ENCODE data around the gene PIR.
A peak's percentile ranks its signal among the peaks of the same experiment; 100 is the strongest.

PIR gene

DNA sequence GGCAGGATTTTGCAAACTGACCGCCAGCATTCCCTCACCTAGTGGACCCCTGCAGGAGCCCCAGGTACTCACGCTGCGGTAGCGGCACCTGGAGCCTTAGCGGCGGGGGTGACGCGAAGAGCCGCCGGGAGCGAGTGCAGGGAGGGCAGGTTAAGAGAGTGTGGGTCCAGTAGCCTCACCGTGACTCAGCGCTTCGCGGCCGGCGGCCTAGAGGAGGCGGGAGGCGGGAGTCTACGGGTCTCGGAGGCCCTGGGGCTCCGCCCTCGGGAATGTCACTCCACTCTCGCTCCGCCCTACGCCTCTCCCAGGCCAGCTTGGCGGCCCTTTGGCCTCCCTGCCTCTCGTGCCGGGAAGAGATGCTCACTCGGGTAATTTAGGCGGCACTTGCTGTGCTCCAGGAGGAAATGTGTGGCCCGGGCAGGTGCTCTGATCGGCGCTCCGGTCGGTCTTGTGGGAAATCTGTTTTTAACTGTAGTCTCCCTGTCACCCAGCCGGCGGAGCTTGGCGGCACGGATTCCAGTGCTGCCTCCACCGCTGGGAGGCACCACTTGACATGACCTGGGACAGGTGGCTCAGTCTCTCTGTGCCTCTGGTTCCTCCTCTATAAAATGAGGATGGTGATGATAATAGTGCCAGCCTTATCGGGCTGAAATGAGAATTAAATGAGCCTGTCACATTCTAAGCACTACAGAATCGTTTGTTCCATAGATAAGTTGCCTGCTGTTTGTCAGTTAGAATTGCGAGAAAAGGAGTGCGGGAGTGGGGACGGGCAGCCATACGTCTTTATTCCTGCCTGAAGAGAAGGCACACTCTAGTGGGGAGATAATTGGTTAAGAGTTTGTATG is at the start of gene PIR:
Gene PIR, minus strand, starts transcription at position 216 of the 845 bp plus-strand sequence. CDS start 2,076 bp downstream, outside the sequence.
- DNase-seq (ENCODE audit: low read depth): peak; percentile 57

DNA sequence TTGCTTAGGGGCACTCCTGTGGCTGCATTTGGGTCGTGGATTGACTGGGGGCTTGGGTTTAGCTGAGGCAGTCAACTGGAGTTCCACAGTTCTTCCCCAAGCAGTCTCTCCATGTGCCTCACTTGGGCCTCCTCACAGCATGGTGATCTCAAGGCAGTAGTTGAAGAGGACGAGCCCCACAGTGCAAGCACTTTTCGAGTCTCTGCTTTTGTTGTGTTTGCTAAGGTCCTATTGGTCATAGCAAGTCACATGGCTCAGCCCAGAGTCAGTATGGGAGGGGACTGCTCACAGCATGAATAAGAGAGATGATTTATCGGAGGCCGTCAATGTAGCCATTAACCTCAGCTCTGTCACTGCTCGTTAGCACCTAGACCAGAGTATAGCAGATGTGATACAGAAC is 37.2 kb upstream of the PIR start:
- DNase-seq (ENCODE audit: low read depth): no peak

GRCh38 chrX:15529165-15529564 is 36.0 kb upstream of the PIR start:
- DNase-seq (ENCODE audit: low read depth): no peak

DNA sequence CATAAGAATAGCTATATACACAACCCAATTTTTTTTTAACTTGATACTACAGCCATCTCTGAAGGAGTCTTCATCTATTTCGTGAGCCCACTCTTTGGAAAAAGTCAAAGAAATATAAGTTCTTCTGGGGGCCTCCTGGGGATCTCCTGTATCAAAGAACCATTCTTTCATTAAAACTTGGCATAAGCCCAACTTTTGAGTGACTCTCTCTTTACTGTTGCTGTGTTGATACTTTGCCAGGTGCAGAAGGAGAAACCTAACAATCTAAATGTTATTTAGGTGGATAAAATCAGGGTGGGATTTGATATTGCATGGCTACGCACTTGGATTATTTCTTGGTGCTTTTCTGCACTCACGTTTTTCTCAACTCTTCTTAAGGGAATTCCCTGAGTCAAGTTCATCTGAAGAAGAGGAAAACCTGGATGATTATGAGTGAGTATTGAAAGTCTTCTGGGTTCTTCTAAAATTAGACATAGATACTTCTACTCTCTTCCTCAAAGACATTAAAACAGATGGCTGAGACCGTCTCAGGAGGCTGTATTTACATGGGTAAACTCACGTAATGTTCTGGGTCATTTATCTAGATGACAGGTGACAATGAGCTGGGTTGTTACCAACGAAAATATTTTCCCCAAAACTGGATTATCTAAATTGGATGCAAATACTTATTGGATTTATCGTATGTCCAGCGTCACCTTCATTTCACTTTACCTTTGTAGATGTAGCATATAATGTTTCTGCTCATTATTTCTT is 32.7 kb upstream of the PIR start:
- no peak for DNase-seq (ENCODE audit: low read depth)

DNA sequence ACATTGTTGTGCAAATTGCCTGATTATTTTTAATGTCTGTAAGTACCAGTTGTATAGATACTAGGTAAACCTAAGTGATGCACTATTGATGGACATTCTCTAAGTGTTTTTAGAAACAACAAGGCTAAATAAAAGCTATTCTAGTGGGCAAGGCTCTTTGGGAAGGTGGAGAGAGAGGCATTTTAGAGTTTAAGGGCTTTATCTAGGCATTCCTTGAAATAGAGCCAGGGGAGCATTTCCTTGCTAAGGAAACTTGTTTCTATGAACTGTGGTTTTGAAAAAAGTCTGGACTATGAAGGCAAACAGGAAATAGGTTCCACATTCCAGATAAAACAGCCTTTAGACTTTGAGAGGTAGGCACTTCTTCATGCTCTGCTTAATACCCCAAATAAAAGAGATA is 31.3 kb upstream of the PIR start:
- DNase-seq (ENCODE audit: low read depth): no peak

- DNase-seq (ENCODE audit: low read depth): no peak
Observed at GRCh38 chrX:15523088-15523487, 30.0 kb upstream of the PIR start.

- DNase-seq (ENCODE audit: low read depth): no peak
Observed at GRCh38 chrX:15522464-15522863, 29.3 kb upstream of the PIR start.

DNA sequence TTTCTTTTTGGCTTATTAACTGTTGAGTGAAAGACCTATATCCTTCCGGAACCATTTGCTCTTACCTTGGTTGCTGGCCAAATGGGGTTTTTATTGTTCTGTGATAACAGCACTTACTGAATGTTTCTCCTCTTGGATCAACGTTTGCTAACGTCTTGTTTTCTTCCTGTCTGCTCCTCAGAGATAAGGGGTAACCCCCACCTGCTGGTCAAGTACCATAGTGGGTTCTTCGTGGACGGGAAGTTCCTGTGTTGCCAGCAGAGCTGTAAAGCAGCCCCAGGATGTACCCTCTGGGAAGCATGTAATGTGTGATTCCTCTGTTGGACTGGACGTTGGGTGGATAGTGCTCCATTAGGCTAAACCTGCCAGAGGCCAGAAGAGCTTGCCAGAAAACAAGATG is 22.8 kb upstream of the PIR start:
- DNase-seq (ENCODE audit: low read depth): no peak

DNA sequence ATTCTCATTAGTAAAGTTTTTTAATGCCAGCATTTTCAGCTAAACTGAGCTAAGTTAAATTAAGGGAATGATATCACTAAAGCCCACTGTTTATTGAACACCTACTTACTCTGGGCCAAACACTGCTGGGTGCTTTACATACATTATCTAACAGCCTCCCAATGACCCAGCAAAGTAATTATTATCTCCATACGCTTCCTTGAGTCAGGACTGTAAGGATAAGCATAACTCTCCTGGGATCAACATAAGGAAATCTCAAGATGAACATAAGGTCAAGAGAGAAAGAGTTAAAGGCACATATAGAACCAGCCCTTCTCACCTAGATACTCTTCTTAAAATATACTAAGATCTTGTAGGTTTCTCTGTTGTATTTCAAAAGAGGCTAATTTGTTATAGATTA is 21.1 kb upstream of the PIR start:
- no peak for DNase-seq (ENCODE audit: low read depth)

DNA sequence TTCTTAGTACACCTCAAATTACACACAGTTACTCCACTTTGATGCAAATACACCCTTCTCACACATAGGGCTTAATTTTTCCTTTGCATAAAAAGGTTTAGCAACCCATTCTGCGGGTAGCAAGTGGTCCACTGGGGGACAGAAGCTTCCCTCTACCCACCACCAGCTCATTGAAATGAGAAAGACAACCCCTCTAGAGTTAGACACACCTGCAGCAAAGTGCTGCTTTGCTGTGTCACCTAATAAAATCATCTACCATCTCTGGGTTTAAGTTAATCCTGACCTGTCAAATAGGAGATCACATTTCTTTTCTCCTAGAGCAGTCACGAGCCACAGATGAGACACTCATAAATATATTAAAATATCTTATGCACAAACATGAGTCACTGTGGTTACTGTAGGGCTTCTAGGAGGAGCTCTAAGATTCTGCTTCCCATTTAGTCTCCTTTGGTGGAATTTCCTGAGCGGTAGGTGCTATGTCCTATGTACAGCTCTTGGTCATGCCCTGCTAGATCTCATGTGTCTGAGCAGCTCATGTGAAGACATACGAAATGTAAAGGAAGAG is 19.4 kb upstream of the PIR start:
- no peak for DNase-seq (ENCODE audit: low read depth)

DNA sequence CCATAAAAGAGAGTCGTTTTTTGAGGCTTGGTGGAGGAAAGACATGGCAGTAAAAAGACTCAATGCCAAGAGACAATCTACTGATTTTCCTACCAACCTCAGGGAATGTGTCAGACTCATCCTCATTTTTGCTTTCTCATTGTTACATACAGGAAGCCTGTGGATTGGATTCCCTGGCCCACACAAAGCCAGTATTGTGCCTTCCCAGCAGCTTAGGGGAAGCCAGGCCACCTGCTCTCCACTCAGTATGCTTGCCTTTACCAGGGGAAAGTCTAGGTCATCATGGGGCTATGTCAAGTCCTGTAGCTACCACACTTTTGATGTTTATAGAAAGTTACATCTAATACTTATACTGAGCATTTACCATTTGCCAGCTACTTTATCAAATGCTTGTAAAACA is 18.4 kb upstream of the PIR start:
- DNase-seq (ENCODE audit: low read depth): no peak

DNA sequence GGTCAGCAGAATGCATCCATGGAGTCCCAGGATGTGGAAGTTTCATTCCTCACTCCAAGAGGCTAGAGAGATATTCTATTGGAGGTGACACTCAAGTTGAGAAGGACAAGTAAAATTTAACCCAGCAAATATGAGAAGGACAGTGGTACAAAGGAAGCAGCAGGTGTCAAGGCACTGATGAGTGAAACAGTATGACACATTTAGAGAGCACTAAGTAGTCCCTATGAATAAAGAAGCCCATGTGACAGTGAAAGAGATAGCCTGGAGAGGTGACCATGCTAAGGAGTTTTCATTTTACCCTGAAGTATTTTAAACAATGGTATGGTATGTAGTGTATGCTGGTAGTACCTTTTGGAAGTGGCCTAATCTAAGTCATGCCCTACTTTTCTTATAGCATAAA is 16.7 kb upstream of the PIR start:
- DNase-seq (ENCODE audit: low read depth): no peak

GRCh38 chrX:15507005-15507404 is 13.9 kb upstream of the PIR start:
- no peak for DNase-seq (ENCODE audit: low read depth)

DNA sequence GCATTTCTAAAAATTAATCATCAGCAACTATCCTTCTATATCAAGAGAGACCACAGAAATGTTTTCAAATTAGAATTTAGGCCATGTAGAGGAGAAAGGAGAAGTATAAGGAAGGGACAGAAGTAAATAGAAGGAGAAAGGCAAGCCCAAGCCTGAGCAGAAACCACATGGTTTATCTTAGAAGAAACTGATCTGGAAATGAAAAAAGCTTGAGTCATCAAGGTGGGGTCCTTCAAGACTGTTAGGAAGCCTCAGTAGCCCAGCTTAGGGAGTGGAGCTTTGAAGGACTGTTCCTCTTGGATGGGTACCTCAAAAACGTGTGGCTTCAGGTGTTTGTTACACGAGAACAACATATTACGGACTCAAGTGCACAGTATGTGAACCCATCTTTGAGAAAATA is 12.0 kb upstream of the PIR start:
- no peak for DNase-seq (ENCODE audit: low read depth)

DNA sequence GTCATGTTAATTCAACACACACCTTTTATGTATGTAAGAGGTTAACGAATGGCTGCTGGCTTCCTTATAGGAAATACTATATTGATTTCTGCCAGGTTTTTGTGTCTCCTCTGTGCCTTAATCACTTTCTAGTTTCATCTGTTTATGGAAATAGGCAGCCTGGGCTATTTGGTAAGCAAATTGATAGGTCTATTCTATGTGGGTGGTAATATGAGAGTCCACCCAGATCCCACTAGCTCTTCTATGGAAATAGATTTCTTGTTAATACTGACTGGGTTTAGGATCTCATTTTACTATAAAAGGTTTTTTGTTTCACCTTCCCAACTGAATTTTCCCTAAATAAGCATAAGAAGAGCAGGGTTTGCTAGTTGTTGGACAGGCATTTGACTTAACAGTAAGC is 11.5 kb upstream of the PIR start:
- DNase-seq (ENCODE audit: low read depth): no peak

DNA sequence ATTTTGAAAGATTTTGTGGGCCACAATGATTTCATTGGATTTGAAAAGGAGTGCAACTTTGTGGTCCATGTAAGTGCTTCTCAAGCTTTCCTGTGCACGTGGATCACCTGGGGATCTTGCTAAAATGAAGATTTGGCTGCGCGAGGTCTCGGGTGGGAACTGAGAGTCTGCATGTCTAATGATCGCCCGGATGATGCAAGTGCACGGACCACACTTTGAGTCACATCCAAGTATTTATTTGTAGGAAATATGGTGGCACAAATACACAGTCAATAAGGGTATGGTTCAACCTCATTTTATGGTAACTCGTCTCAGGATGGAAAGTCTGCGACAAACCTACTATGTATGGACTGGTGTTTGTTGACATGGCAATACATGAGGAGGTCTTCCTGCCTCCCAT is 8.4 kb upstream of the PIR start:
- DNase-seq (ENCODE audit: low read depth): no peak

DNA sequence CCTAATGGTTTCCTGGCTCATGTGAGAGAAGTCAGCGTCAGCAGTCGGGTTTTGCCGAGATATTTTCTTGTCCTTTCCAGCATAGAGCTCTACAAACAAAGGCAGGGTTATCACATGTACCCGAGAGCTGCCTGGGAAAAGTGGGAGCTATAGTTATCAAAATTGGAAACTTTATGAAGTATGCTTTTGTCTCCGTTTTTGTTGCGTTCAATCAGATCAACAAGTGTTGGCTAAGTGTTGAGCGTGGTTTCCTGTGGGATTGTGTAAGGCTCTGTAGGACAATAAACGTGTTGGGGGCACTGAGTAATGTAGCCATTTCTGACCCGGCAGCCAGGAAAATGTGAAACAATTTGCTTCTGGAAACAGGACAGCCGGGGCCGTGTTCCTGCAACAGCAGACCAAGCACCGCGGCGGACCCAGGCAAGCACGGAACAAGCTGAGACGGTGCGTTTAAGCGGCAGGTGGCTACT is 7.4 kb upstream of the PIR start, which contains the start of gene BMX:
Gene BMX, plus strand, starts transcription at position 311 of the 470 bp plus-strand sequence. CDS start 7,547 bp downstream, outside the sequence.
- no peak for DNase-seq (ENCODE audit: low read depth)

DNA sequence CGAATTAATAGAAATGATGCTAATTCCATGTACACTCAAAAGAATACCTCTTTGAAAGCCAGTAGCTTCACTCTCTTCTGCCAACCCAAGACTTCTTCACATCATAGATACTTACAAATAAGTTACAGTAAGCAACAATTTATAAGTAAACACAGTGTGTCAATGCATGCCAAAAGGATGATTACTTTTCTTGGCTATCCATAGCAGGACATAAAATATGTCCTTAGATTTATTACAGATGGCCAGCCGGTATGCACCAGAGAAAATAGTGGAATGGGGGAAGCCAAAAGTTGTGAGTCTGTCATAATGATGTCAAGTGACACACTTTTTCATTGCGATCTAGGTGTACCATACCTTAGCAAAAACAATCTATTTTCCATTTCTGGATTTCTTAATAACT is 6.8 kb upstream of the PIR start:
- DNase-seq (ENCODE audit: low read depth): no peak

DNA sequence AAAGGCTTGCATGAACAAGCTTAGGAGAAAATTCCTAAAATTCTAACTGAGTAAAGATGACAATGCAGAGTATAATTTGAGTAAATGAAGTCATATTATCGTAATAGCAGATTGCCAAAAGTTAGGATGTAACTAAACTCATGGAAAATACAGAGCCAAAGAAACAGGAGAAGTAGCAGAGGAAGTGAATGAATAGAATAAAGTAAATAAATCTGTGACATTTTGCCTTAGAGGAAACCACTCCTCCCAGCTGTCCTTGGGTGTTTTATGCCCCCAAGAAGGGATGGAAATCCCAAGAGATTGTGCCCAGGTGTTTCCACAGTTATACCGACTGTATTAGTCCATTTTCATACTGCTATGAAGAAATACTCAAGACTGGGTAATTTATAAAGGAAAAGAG is 5.6 kb upstream of the PIR start:
- DNase-seq (ENCODE audit: low read depth): no peak

DNA sequence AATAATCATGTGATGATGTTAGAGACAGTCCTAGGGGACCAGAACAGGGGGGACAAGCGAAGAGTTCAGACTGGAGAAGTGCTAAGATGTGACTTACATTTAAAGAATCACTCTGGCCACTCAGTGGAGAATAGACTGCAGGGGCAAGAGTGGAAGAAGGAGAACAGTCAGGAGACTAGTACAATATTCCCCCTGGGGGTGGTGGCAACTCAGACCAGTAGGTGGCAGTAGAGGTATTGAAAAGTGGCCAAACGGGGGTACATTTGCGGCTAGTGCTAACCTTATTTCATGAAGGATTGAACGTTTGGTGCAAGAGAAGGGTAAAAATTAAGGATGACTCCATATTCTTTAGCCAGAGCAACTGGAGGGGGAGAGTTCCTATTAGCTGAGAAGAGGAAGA is 4.7 kb upstream of the PIR start:
- DNase-seq (ENCODE audit: low read depth): peak; percentile 28

DNA sequence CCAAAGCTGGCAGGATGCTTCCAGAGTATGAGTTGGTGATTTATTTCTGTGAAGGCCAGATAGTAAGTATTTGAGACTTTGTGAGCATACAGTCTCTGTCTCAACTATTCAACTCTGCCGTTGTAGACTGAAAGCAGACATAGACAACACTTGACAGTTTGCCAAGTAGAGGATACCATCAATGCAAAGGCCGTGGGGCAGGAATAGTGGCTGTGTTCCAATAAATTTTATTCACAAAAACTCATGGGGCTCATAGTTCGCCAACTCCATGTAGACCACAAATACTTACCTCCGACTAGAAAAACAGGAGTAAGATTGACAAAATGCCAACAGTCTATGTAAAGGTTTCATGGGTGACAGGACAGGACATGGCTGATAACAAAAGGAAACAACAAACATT is 3.7 kb upstream of the PIR start:
- DNase-seq (ENCODE audit: low read depth): no peak

GRCh38 chrX:15495801-15496200 is 2.7 kb upstream of the PIR start:
- DNase-seq (ENCODE audit: low read depth): no peak

GRCh38 chrX:15492469-15492868 is 664 bp downstream of the PIR start:
- DNase-seq (ENCODE audit: low read depth): no peak
